ENCODE results near the gene RNF135. TPM values are rescaled to one million over a fixed set of nuclear protein-coding genes. Genes with fewer than 3 reads are reported as not detected.
"Not testable (repeated sequence)": the region's sequence is repeated elsewhere in the genome, so short reads cannot be mapped to it uniquely, and the experiment has no call there.

The RNF135 gene
- polyA plus RNA-seq, 1 of the 3 experiments (the other 2 are of a cell fraction), result not detected

DNA sequence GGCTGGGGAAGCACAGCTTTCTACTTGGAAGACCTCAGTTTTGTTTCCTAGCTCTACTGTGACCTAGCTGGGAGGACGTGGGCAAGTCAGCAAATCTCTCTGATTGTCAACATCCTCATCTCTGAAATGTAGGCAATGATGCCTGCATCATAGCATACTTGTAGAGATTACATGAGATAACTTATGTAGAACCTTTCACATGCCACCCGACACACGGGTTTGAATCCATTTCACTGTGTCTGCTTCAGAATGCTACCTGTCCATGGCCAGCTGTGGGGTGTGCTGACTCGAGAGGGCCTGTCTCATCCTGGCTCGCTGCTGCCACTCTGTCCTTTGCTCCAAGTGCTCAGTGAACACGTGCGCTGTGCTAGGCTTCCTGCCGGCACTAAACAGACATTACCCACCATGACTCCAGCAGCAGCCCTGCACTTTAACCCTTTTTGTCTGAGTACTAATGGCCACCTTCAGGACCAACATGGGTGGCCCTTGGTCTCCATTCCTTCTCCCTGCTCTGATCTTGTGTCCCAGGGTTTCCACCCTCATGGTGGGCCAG, 41.7 kb upstream of the RNF135 start:
- Histone ChIP-seq H3K4me1 (ENCODE audit: control insufficient read depth in 1 of 2, insufficient read depth in 2 of 2, low read depth in 1 of 2, low read length in 1 of 2) (no peaks in the 10 kb centered on the region), H3F3A (replicated peaks; ENCODE audit: insufficient read depth) (peaks cover 3% of the 10 kb centered on the region), H4K20me1 (ENCODE audit: insufficient read depth) (no peaks in the 10 kb centered on the region), H3K9me2 (no peaks in the 10 kb centered on the region), H3K27me3 (ENCODE audit: insufficient read depth) (peaks cover 11% of the 10 kb centered on the region; the same call in 1 of the 2 replicates), H3K4me2 (no peak overlapping the region), H3K27ac (ENCODE audit: low read depth in 2 of 2, low read length in 1 of 2) (no peak overlapping the region), H2AFZ (ENCODE audit: low read depth) (no peak overlapping the region), H3K79me2 (ENCODE audit: insufficient read depth) (no peaks in the 10 kb centered on the region), H3K36me3 (replicated peaks in 1 of 2; ENCODE audit: control insufficient read depth in 1 of 2, insufficient read depth in 2 of 2, low read length in 1 of 2) (no peaks in the 10 kb centered on the region), H3K4me3 (ENCODE audit: low read depth in 2 of 2, low read length in 1 of 2) (no peak overlapping the region), H3K9ac (no peak overlapping the region), H3K9me3 (no peaks in the 10 kb centered on the region)
- no peak for DNase-seq
- POLR2A ChIA-PET, result no interaction called here
- CTCF ChIA-PET, result no interaction called here
- 82% methylated on average over 6 of the region's 8 CpGs for WGBS (ENCODE audit: low lambda C conversion rate)
- no peak for TF ChIP-seq NFIC (IDR thresholded peaks at IDR 0.05; ENCODE audit: borderline replicate concordance)
- no peak for TF ChIP-seq YY1 (IDR thresholded peaks at IDR 0.05; ENCODE audit: low read depth)
- TF ChIP-seq TCF12 (IDR thresholded peaks at IDR 0.05), result no peak
- TF ChIP-seq RCOR1 (IDR thresholded peaks at IDR 0.05; ENCODE audit: low read length), result no peak
- TF ChIP-seq FOXM1 (IDR thresholded peaks at IDR 0.05; ENCODE audit: low read depth), result no peak
- no peak for TF ChIP-seq FOXJ3 (CRISPR knock-in tag; IDR thresholded peaks at IDR 0.05)
- TF ChIP-seq, protein P1, sequence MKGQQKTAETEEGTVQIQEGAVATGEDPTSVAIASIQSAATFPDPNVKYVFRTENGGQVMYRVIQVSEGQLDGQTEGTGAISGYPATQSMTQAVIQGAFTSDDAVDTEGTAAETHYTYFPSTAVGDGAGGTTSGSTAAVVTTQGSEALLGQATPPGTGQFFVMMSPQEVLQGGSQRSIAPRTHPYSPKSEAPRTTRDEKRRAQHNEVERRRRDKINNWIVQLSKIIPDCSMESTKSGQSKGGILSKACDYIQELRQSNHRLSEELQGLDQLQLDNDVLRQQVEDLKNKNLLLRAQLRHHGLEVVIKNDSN (IDR thresholded peaks at IDR 0.05; ENCODE audit: borderline replicate concordance, low read depth), result no peak
- TF ChIP-seq GATA2 (CRISPR knock-in tag; IDR thresholded peaks at IDR 0.05), result no peak
- TF ChIP-seq, protein P2, sequence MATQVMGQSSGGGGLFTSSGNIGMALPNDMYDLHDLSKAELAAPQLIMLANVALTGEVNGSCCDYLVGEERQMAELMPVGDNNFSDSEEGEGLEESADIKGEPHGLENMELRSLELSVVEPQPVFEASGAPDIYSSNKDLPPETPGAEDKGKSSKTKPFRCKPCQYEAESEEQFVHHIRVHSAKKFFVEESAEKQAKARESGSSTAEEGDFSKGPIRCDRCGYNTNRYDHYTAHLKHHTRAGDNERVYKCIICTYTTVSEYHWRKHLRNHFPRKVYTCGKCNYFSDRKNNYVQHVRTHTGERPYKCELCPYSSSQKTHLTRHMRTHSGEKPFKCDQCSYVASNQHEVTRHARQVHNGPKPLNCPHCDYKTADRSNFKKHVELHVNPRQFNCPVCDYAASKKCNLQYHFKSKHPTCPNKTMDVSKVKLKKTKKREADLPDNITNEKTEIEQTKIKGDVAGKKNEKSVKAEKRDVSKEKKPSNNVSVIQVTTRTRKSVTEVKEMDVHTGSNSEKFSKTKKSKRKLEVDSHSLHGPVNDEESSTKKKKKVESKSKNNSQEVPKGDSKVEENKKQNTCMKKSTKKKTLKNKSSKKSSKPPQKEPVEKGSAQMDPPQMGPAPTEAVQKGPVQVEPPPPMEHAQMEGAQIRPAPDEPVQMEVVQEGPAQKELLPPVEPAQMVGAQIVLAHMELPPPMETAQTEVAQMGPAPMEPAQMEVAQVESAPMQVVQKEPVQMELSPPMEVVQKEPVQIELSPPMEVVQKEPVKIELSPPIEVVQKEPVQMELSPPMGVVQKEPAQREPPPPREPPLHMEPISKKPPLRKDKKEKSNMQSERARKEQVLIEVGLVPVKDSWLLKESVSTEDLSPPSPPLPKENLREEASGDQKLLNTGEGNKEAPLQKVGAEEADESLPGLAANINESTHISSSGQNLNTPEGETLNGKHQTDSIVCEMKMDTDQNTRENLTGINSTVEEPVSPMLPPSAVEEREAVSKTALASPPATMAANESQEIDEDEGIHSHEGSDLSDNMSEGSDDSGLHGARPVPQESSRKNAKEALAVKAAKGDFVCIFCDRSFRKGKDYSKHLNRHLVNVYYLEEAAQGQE (IDR thresholded peaks at IDR 0.05; ENCODE audit: low read depth, low read length), result no peak
- TF ChIP-seq NRF1 (IDR thresholded peaks at IDR 0.05; ENCODE audit: low read depth, low read length), result no peak
- TF ChIP-seq, protein P3, sequence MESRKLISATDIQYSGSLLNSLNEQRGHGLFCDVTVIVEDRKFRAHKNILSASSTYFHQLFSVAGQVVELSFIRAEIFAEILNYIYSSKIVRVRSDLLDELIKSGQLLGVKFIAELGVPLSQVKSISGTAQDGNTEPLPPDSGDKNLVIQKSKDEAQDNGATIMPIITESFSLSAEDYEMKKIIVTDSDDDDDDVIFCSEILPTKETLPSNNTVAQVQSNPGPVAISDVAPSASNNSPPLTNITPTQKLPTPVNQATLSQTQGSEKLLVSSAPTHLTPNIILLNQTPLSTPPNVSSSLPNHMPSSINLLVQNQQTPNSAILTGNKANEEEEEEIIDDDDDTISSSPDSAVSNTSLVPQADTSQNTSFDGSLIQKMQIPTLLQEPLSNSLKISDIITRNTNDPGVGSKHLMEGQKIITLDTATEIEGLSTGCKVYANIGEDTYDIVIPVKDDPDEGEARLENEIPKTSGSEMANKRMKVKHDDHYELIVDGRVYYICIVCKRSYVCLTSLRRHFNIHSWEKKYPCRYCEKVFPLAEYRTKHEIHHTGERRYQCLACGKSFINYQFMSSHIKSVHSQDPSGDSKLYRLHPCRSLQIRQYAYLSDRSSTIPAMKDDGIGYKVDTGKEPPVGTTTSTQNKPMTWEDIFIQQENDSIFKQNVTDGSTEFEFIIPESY (IDR thresholded peaks at IDR 0.05; ENCODE audit: borderline replicate concordance, low read depth), result no peak
- TF ChIP-seq SMC3 (IDR thresholded peaks at IDR 0.05; ENCODE audit: low read depth, low read length), result no peak
- TF ChIP-seq MEF2A (IDR thresholded peaks at IDR 0.05; ENCODE audit: borderline replicate concordance, low read depth), result no peak
- TF ChIP-seq RXRA (IDR thresholded peaks at IDR 0.05; ENCODE audit: borderline replicate concordance, low read depth), result no peak

DNA sequence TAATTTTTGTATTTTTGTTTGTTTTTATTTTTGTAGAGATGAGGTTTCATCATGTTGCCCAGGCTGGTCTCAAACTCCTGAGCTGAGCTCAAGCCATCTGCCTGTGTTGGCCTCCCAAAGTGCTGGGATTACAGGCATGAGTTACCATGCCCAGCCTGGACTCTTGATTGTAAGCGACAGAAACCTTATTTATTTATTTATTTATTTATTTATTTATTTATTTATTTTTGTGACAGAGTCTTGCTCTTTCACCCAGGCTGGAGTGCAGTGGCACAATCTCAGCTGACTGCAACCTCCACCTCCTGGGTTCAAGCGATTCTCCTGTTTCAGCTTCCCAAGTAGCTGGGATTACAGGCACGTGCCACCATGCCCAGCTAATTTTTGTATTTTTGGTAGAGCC, 41.0 kb upstream of the RNF135 start:
- H3K79me2 ChIP-seq (ENCODE audit: insufficient read depth); POLR2A ChIA-PET; DNase-seq; H4K20me1 ChIP-seq (ENCODE audit: insufficient read depth); H3K36me3 ChIP-seq (replicated peaks in 1 of 2; ENCODE audit: control insufficient read depth in 1 of 2, insufficient read depth in 2 of 2, low read length in 1 of 2); H3K9ac ChIP-seq; H3K9me3 ChIP-seq; H3K4me1 ChIP-seq (ENCODE audit: control insufficient read depth in 1 of 2, insufficient read depth in 2 of 2, low read depth in 1 of 2, low read length in 1 of 2); H3K4me2 ChIP-seq; H3K27ac ChIP-seq (ENCODE audit: low read depth in 2 of 2, low read length in 1 of 2); H3F3A ChIP-seq (replicated peaks; ENCODE audit: insufficient read depth); H3K4me3 ChIP-seq (ENCODE audit: low read depth in 2 of 2, low read length in 1 of 2); H3K9me2 ChIP-seq; H3K27me3 ChIP-seq (ENCODE audit: insufficient read depth); H2AFZ ChIP-seq (ENCODE audit: low read depth): not testable (repeated sequence)
- CTCF ChIA-PET, result interaction anchor here (0.6 kb wide), 1 partner anchor 439 kb away, joined by 3 read pairs; no protein-coding TSS in a partner anchor
- WGBS (ENCODE audit: low lambda C conversion rate), result 75% methylated on average over 3 of the region's 3 CpGs

All from SK-N-SH (cell line).